AG10803 (cell line): ENCODE data around the gene KYAT1.

Experiments used
- DNase-seq: peaks from one replicate; pipeline ENCODE4 v3.0.0; 2010; ENCODE audit warnings: low read depth
- H3K4me3 ChIP-seq: 2 replicates; pipeline ENCODE4 v1.5.1; 2011; ENCODE audit warnings: mild to moderate bottlenecking, low read length, control low read depth
- TF ChIP-seq, protein P1 (sequence below): conservative IDR thresholded peaks from 2 replicates; pipeline ENCODE4 v1.5.1; 2011; ENCODE audit warnings: mild to moderate bottlenecking, low read length, control low read depth, inconsistent platforms

KYAT1 gene

DNA sequence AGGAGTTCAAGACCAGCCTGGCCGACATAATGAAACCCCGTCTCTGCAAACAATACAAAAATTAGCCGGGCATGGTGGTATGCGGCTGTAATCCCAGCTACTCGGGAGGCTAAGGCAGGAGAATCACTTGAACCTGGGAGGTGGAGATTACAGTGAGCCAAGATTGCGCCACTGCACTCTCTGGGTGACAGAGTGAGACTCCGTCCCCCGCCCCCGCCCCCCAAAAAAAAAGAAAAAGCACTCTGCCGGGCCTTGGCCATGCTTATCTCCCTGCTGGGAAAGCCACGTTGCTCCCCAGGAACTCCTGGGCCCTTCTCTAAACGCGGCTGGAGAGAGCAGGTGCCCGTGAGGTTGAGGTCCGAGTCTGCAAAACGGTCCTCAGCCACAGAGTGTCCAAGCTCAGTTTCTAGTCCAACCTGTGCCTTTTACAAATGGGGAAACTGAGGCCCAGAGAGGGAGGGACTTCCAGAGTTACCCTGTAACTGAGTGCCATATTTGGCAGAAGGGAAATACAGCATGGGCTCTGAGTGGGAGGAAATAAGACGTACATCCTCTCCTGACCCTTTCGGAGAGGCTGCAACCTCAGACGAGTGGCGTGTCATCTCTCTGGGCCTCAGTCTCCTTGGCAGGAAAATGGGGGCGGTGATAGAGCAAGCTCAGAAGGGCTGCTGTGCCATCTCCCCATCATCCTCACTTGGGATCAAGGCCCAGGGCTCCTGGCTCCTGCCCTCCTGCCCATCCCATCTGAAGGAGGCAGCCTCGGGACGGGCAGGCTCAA is 32.4 kb upstream of the KYAT1 start:
- TF ChIP-seq, protein P1, sequence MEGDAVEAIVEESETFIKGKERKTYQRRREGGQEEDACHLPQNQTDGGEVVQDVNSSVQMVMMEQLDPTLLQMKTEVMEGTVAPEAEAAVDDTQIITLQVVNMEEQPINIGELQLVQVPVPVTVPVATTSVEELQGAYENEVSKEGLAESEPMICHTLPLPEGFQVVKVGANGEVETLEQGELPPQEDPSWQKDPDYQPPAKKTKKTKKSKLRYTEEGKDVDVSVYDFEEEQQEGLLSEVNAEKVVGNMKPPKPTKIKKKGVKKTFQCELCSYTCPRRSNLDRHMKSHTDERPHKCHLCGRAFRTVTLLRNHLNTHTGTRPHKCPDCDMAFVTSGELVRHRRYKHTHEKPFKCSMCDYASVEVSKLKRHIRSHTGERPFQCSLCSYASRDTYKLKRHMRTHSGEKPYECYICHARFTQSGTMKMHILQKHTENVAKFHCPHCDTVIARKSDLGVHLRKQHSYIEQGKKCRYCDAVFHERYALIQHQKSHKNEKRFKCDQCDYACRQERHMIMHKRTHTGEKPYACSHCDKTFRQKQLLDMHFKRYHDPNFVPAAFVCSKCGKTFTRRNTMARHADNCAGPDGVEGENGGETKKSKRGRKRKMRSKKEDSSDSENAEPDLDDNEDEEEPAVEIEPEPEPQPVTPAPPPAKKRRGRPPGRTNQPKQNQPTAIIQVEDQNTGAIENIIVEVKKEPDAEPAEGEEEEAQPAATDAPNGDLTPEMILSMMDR: no peak
- DNase-seq: no peak
- H3K4me3 ChIP-seq: no peak overlapping the region

GRCh38 chr9:128913048-128913900 is 31.5 kb upstream of the KYAT1 start:
- peak; percentile 15 for DNase-seq
- TF ChIP-seq, protein P1: no peak
- H3K4me3 ChIP-seq: no peak overlapping the region

DNA sequence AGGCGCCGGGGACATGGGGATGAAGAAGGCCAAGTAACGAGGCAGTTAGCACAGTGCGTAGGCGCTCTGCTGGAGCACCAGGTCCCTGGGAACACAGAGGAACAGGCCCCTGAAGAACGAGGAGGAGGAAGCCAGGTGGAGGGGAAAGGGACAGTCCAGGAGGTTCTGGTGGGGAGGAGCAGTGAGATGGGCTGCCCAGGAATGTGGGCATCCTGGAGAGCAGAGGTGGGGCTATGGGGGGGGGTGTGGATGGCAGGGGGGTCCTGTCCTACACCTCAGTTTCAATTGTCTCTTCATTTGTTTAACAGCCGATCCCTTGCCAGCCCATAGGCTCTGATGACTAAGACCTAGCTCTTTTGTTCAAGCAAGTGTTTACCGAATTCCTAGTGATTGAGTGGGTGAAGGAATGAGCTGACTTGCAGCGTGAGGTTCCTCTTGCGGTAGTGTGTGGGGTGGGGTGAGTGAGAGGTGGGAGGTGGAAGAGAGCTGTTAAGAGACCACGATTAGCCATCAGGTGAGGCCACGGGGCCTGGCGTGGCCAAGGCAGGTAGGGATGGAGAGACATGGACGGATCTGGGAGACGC is 30.6 kb upstream of the KYAT1 start:
- TF ChIP-seq, protein P1: no peak
- DNase-seq: peak; percentile 85
- H3K4me3 ChIP-seq: no peak overlapping the region

DNA sequence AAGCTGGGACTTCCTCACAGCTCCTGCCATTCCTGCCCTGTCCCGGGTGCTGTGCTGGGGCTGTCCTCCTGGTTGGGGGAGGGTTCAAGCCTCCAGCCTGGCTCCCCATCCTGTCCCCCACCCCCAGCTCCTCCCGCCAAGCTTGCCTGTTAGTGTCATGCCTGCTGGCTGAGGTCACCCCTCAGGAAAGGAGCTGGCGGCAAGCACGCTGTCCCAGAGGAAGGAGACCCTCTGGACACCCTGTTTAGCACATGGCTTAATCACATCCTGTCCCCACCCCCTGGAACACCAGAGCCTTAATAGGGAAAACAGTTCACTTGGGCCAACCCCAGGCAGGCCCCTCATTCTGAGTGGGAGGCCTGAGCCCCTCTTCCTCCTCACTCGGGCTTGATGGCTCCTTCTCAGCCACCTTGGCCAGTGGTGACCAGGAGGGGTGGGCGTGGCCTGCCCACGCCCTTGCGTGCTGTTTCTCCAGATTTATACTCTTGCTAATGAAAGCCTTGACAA is 29.8 kb upstream of the KYAT1 start:
- no peak overlapping the region for H3K4me3 ChIP-seq
- DNase-seq: peak; percentile 72
- TF ChIP-seq, protein P1: no peak

DNA sequence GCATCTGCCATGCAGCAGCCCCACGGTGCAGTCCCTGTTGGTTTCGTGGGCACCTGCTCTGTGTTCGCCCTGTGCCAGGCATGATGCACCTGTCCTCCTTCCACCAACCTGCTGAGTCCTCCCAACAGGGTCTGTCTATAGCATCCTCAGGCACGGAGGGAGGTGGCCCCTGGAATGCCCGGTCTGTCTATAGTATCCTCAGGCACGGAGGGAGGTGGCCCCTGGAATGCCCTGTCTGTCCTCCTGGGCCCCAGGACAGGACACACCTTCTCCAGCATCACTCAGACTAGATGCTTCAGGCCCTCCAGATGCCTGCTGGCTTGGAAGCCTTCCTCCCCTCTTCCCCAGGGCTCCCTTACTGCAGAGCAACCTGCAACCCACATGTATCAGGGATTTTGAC is 29.2 kb upstream of the KYAT1 start:
- TF ChIP-seq, protein P1: no peak
- H3K4me3 ChIP-seq: no peak overlapping the region
- no peak for DNase-seq

- no peak overlapping the region for H3K4me3 ChIP-seq
- TF ChIP-seq, protein P1: no peak
- no peak for DNase-seq
Measured at GRCh38 chr9:128909859-128910258, 28.1 kb upstream of the KYAT1 start.
